SU-DHL-6 (cell line): ENCODE data around the gene DKC1.

Source experiments
- H2AFZ ChIP-seq: fragments of 200-600 bp; sonication (generic); 2 replicates; pipeline ENCODE4 v1.6.1; 2014; ENCODE audit warnings: low read depth, mild to moderate bottlenecking, moderate library complexity, mixed read lengths, antibody characterized with exemption, low read length; ENCODE audit not compliant: severe bottlenecking
- H3F3A ChIP-seq: fragments of 200-600 bp; shearing (Covaris generic); 2 replicates; pipeline ENCODE4 v1.6.0; 2016; ENCODE audit warnings: antibody characterized with exemption, mild to moderate bottlenecking; ENCODE audit not compliant: insufficient read depth
- H3K27ac ChIP-seq: fragments of 200-600 bp; sonication (generic); 2 replicates; pipeline ENCODE4 v1.5.1; 2016; ENCODE audit warnings: low read depth, mild to moderate bottlenecking, low read length, moderate library complexity, mixed read lengths
- H3K27me3 ChIP-seq: fragments of 200-600 bp; sonication (generic), shearing (Covaris generic); 2 replicates; pipeline ENCODE4 v1.6.0; 2014; ENCODE audit warnings: mild to moderate bottlenecking, low read length
- H3K36me3 ChIP-seq: fragments of 200-600 bp; sonication (generic); 2 replicates; pipeline ENCODE4 v1.6.1; 2014; ENCODE audit warnings: mild to moderate bottlenecking, low read length, mixed read lengths
- H3K4me2 ChIP-seq: fragments of 300-600, 200-600 bp; shearing (Covaris generic), sonication (generic); 2 replicates; pipeline ENCODE4 v1.6.0; 2014; ENCODE audit warnings: low read length, low read depth, mild to moderate bottlenecking; ENCODE audit not compliant: poor library complexity, severe bottlenecking
- H3K4me3 ChIP-seq: fragments of 200-600 bp; sonication (generic); 2 replicates; pipeline ENCODE4 v1.5.1; 2014; ENCODE audit warnings: antibody characterized with exemption, low read length, mild to moderate bottlenecking, mixed read lengths; ENCODE audit not compliant: insufficient read depth, poor library complexity, severe bottlenecking
- H3K79me2 ChIP-seq: fragments of 200-600 bp; sonication (generic); 2 replicates; pipeline ENCODE4 v1.6.1; 2014; ENCODE audit warnings: mild to moderate bottlenecking, low read length, moderate library complexity; ENCODE audit not compliant: insufficient read depth
- H3K9ac ChIP-seq: fragments of 200-600 bp; sonication (generic); 2 replicates; pipeline ENCODE4 v1.7.0; 2014; ENCODE audit warnings: mild to moderate bottlenecking, low read length
- H3K9me2 ChIP-seq: fragments of 200-600 bp; sonication (generic); replicated peaks from 2 replicates; pipeline ENCODE4 v1.6.1; 2014; ENCODE audit warnings: low read length; ENCODE audit not compliant: insufficient read depth
- H3K9me3 ChIP-seq: fragments of 200-600 bp; sonication (generic); 2 replicates; pipeline ENCODE4 v1.6.1; 2014; ENCODE audit warnings: low read length, mixed read lengths; ENCODE audit not compliant: insufficient read depth
- H4K20me1 ChIP-seq: fragments of 200-600 bp; sonication (generic); 2 replicates; pipeline ENCODE4 v1.6.1; 2014; ENCODE audit warnings: low read depth, mild to moderate bottlenecking, antibody characterized with exemption, low read length, moderate library complexity, mixed read lengths
- EZH2phosphoT487 ChIP-seq: fragments of 200-600 bp; sonication (generic), shearing (Covaris generic); conservative IDR thresholded peaks from 2 replicates; pipeline ENCODE4 v1.6.1; 2018; ENCODE audit warnings: mild to moderate bottlenecking, antibody characterized with exemption, low read length, moderate library complexity, mixed read lengths
- TF ChIP-seq, protein P1 (sequence below): fragments of 200-600 bp; sonication (generic); IDR thresholded peaks from one replicate; pipeline ENCODE4 v1.5.1; 2017; ENCODE audit warnings: antibody characterized with exemption, mild to moderate bottlenecking, low read length, moderate library complexity; ENCODE audit not compliant: insufficient read depth, poor library complexity, severe bottlenecking

Gene DKC1

DNA sequence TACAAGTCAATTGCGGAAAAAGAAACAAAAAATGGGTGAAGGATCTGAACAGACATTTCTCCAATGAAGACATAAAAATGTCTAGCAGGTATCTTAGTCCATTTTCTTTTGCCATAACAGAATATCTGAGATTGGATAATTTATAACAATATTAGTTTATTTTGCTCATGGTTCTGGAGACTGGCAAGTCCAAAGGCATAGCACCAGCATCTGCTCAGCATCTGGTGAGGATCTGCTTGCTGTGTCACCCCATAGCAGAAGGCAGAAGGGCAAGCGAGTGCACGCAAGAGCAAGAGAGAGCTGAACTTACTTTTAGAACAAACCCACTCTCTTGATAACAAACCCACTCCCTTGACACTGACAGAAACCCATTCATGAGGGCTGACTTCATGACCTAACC, 41.5 kb upstream of the DKC1 start:
- no peak overlapping the region for H3K4me3 ChIP-seq
- no peaks in the 10 kb centered on the region for H3K79me2 ChIP-seq
- H3K4me2 ChIP-seq: no peak overlapping the region
- no peak overlapping the region for H3K27ac ChIP-seq
- H3F3A ChIP-seq: no peaks in the 10 kb centered on the region
- H4K20me1 ChIP-seq: no peaks in the 10 kb centered on the region
- no peak overlapping the region for H2AFZ ChIP-seq
- no peaks in the 10 kb centered on the region for H3K36me3 ChIP-seq
- H3K9me3 ChIP-seq: no peaks in the 10 kb centered on the region
- no peaks in the 10 kb centered on the region for H3K27me3 ChIP-seq
- TF ChIP-seq, protein P1, sequence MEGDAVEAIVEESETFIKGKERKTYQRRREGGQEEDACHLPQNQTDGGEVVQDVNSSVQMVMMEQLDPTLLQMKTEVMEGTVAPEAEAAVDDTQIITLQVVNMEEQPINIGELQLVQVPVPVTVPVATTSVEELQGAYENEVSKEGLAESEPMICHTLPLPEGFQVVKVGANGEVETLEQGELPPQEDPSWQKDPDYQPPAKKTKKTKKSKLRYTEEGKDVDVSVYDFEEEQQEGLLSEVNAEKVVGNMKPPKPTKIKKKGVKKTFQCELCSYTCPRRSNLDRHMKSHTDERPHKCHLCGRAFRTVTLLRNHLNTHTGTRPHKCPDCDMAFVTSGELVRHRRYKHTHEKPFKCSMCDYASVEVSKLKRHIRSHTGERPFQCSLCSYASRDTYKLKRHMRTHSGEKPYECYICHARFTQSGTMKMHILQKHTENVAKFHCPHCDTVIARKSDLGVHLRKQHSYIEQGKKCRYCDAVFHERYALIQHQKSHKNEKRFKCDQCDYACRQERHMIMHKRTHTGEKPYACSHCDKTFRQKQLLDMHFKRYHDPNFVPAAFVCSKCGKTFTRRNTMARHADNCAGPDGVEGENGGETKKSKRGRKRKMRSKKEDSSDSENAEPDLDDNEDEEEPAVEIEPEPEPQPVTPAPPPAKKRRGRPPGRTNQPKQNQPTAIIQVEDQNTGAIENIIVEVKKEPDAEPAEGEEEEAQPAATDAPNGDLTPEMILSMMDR: no peak
- TF ChIP-seq EZH2phosphoT487: no peak
- no peaks in the 10 kb centered on the region for H3K9me2 ChIP-seq
- H3K9ac ChIP-seq: no peak overlapping the region

DNA sequence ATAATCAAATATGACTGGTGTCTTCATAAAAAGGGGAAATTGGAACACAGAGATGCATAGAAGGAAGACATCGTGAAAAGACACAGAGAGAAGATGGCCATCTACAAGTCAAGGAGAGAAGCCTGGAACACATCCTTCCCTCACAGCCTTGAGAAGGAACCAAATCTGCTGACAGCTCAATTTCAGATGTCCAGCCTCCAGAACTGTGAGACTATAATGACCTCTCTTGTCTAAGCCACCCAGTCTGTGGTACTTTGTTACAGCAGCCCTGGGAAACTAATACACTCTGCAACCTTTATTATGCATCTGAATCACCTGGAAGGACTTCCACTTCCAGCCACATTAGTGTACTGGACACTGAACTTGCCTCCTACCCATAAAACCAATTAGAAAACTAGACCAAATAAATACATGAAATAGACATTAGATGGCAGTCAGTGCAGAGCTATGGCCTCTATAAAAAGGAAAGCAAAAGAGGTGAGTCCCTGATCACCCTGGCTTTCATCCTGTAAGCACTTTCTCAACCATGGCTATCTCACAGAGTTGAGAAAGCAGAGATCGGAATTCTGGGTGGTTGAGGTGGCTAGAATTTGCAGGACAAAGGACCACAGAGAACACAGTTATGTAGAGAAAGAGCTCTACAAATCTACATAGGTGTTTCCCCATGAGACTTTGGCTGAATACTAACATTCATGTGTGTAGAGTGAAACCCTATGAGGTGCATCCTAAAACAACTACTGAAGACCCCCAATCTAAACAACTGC, 37.5 kb upstream of the DKC1 start:
- Histone ChIP-seq H3K9ac (no peak overlapping the region), H3K27me3 (no peaks in the 10 kb centered on the region), H3K4me2 (no peak overlapping the region), H3K27ac (no peak overlapping the region), H3K4me3 (no peak overlapping the region), H4K20me1 (no peaks in the 10 kb centered on the region), H3F3A (no peaks in the 10 kb centered on the region), H2AFZ (no peak overlapping the region), H3K9me3 (no peaks in the 10 kb centered on the region), H3K36me3 (no peaks in the 10 kb centered on the region), H3K79me2 (no peaks in the 10 kb centered on the region), H3K9me2 (no peaks in the 10 kb centered on the region)
- TF ChIP-seq, protein P1: no peak
- no peak for TF ChIP-seq EZH2phosphoT487

DNA sequence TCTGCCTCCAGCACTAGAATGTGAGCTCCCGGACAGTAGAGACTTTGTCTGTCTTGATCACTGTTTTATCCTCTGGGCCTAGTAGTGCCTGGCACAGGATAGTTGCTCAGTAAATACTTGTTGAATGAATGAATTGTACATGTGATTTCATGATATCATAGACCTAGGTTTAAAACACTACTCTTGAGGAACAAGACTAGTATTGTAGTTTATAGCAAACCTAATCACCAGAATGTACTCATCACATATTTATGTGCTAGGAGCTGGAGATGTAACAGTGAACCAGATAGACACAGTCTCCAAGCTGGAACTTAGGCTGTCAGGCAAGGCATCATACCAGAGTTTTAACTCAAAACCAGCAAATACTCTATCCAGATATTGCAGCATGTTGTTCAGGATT, 35.2 kb upstream of the DKC1 start:
- H2AFZ ChIP-seq: no peak overlapping the region
- H3K9ac ChIP-seq: no peak overlapping the region
- no peaks in the 10 kb centered on the region for H3K27me3 ChIP-seq
- no peaks in the 10 kb centered on the region for H3K79me2 ChIP-seq
- no peaks in the 10 kb centered on the region for H3K36me3 ChIP-seq
- no peaks in the 10 kb centered on the region for H3F3A ChIP-seq
- H3K9me2 ChIP-seq: no peaks in the 10 kb centered on the region
- TF ChIP-seq EZH2phosphoT487: no peak
- TF ChIP-seq, protein P1: no peak
- no peak overlapping the region for H3K4me2 ChIP-seq
- H3K27ac ChIP-seq: no peak overlapping the region
- H4K20me1 ChIP-seq: no peaks in the 10 kb centered on the region
- no peak overlapping the region for H3K4me3 ChIP-seq
- H3K9me3 ChIP-seq: no peaks in the 10 kb centered on the region
